Measurements from ENCODE around the gene CAP2.

The CAP2 gene

DNA sequence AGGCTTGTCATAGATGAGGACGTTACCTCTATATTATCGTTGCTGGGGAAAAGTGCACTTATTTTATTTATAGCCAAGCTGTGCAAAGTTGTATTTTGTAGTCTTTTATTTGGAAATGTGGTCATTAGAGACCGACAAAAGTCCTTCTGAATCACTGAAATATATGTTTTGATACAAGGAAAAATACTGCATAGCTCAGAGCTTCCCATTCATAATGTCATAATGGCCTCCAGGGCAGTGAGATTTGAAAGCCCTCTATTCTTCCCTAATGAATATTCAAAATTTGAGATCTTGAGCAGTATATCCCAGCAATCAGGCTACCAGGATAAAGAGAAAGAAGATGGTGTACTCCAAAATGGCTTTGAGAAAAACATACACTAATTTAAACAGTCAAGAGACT, 64.6 kb downstream of the CAP2 start:
- TF ChIP-seq, protein P1, sequence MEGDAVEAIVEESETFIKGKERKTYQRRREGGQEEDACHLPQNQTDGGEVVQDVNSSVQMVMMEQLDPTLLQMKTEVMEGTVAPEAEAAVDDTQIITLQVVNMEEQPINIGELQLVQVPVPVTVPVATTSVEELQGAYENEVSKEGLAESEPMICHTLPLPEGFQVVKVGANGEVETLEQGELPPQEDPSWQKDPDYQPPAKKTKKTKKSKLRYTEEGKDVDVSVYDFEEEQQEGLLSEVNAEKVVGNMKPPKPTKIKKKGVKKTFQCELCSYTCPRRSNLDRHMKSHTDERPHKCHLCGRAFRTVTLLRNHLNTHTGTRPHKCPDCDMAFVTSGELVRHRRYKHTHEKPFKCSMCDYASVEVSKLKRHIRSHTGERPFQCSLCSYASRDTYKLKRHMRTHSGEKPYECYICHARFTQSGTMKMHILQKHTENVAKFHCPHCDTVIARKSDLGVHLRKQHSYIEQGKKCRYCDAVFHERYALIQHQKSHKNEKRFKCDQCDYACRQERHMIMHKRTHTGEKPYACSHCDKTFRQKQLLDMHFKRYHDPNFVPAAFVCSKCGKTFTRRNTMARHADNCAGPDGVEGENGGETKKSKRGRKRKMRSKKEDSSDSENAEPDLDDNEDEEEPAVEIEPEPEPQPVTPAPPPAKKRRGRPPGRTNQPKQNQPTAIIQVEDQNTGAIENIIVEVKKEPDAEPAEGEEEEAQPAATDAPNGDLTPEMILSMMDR (IDR thresholded peaks at IDR 0.05; ENCODE audit: borderline replicate concordance, insufficient read depth, low read depth, low read length) = no peak
- no peak overlapping the region for H3K4me3 ChIP-seq (ENCODE audit: low read depth, low read length)

DNA sequence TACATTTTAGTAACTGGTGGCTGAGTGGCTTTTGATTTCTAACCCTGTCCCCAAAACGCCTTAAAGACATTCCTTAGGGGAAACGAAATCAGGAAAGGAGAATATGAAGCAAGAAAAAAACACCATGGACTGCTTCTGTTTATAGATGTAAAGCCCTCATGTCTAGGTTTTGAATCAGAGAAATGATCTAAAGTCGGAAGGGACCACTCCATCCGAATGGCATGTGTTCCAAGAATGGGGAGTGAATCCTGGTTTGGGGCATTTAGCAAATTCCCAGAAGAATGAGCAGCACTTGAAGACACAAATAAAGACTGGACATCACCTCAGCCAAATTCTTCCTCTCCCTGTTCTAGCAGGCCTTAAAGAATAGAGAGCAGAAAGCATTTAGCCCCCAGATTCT, 65.6 kb downstream of the CAP2 start:
- no peak overlapping the region for H3K4me3 ChIP-seq (ENCODE audit: low read depth, low read length)
- TF ChIP-seq, protein P1 (IDR thresholded peaks at IDR 0.05; ENCODE audit: borderline replicate concordance, insufficient read depth, low read depth, low read length) = no peak

DNA sequence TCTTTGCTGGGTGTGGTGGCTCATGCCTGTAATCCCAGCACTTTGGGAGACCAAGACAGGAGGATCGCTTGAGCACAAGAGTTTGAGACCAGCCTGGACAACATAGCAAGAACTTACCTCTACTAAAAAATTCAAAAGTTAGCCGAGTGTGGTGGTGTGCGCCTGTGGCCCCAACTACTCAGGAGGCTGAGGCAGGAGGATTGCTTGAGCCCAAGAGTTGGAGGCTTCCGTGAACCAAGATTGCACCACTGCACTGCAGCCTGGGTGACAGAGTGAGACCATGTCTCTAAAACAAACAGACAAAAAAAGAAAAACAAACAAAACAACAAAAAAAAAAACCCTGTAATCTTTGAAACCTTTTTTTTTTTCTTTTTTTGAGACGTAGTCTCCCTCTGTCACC, 67.5 kb downstream of the CAP2 start:
- TF ChIP-seq, protein P1 (IDR thresholded peaks at IDR 0.05; ENCODE audit: borderline replicate concordance, insufficient read depth, low read depth, low read length) = no peak
- H3K4me3 ChIP-seq (ENCODE audit: low read depth, low read length) = no peak overlapping the region

DNA sequence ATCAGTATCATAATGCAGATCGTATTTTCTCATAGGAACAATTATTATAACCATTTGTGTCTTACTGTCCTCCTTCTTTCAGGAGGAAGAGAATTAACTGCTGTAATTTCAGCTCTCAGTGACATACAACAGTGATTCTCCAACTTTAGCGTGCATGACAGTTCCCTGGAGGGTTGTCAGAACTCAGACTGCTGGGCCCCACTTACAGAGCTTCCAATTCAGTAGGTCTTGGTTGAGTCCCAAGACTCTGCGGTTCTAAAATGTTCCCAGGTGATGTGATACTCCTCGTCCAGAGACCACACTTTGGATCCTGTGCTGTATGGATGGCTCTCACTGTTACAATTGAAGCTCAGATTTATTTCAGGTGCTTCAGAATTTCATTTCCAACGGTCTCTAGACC, 72.8 kb downstream of the CAP2 start:
- no peak overlapping the region for H3K4me3 ChIP-seq (ENCODE audit: low read depth, low read length)
- TF ChIP-seq, protein P1 (IDR thresholded peaks at IDR 0.05; ENCODE audit: borderline replicate concordance, insufficient read depth, low read depth, low read length) = no peak

DNA sequence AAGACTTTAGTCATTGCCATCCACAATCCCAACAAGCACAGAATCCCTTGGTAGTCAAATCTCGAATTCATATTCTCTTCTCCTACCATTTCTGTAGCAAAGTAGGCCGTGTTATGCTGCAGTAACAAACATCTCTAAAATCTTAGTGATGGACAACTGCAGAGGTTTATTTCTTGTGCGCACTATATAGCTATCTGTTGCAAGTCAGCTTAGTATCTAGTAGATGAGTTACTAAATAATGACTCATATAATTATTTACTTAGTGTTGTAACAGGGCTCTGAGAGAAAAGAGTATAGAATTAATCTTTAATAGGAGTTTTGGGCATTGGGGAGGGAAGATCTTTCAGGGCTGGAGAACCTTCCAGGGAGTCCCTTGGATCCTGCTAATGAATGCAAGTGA, 73.3 kb downstream of the CAP2 start:
- TF ChIP-seq, protein P1 (IDR thresholded peaks at IDR 0.05; ENCODE audit: borderline replicate concordance, insufficient read depth, low read depth, low read length) = no peak
- no peak overlapping the region for H3K4me3 ChIP-seq (ENCODE audit: low read depth, low read length)

DNA sequence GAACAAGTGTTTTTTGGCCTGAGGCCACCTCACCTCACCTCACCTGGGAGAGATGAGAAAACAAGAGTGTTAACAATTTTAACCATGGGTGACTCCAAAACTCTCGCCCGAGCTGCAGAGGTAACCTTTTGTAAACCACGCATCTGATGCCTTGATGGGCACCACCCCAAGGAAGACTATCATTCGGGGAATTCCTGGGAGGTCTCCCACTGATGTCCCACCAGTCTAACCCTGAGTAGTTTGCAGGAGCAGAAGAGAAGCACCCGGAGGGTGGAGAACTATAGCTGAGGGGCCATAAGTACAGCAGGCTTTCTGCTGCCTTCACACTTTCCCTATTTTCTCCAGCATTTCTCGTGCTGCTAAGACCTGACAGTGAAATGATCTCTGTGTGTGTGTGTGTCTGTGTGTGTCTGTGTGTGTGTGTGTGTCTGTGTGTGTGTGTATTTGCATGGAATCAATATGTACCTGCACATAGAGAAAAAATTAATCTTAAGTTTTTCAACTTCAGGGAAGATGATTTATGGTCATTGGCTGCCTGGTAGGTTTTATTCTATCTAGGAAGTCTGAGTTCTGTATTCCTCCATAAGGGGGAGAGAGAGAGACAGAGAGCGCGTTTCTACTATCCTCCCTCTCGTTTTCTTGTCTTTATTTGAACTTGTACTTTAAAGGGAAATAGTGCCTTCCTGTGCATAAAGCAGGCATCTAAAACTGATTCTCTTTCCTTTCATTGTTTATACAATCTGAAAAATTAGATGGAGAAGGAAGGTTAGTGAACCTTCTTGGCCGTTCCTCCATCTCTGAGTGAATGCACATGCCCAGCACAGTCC, 75.8 kb downstream of the CAP2 start:
- H3K4me3 ChIP-seq (ENCODE audit: low read depth, low read length) = no peak overlapping the region
- TF ChIP-seq, protein P1 (IDR thresholded peaks at IDR 0.05; ENCODE audit: borderline replicate concordance, insufficient read depth, low read depth, low read length) = no peak

Data from GM12875 (cell line).